ENCODE measurements around the gene DNASE1L2. TPM values are rescaled to one million over a fixed set of nuclear protein-coding genes. Genes with fewer than 3 reads are reported as not detected.
"Not testable (repeated sequence)": the region's sequence is repeated elsewhere in the genome, so short reads cannot be mapped to it uniquely, and the experiment has no call there.

Gene DNASE1L2
- total RNA-seq, 1 donor from 2014 or later: 17.3 TPM

DNA sequence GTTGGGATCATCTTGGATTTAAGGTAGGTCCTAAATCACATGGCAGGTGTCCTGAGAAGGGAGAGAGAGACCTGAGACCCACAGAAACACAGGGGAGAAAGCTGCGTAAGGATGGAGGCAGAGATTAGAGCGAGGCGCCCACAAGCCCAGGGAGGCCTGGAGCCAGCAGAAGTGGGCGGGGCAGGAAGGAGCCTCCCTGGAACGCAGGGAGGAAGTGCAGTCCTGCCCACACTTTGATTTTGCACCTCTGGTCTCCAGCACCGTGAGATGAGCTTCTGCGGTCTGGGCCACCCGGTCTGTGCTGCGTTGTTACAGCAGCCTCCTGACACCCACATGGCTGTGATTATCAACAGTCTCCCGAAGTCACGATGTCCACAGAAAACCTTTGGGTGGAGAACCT is 6.4 kb downstream of the DNASE1L2 start:
- no peak for DNase-seq

GRCh38 chr16:2243031-2243528 is 6.8 kb downstream of the DNASE1L2 start:
- DNase-seq: no peak

- no peak for DNase-seq
Observed at GRCh38 chr16:2243781-2244180, 7.5 kb downstream of the DNASE1L2 start.

DNA sequence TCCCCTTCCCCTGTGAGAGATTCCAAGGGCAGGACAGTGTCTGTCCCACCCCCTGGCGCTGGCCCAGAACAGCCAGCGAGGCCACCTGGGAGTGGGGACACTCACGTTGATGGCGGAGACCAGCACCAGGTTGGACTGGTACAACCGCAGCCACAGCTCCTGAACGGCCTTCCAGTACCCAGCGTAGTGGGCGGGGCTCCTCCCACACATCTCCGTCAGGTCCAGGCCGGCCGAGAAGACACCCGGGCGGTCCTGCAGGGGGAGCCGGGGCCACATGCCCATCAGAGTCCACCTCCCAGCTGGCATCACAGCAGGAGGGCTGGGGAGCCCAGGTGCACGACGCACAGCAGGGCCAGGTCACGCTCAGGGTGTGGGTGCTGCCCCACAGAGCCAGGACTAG is 8.1 kb downstream of the DNASE1L2 start:
- no peak for DNase-seq

GRCh38 chr16:2244926-2245795 is 8.9 kb downstream of the DNASE1L2 start:
- DNase-seq: no peak

DNA sequence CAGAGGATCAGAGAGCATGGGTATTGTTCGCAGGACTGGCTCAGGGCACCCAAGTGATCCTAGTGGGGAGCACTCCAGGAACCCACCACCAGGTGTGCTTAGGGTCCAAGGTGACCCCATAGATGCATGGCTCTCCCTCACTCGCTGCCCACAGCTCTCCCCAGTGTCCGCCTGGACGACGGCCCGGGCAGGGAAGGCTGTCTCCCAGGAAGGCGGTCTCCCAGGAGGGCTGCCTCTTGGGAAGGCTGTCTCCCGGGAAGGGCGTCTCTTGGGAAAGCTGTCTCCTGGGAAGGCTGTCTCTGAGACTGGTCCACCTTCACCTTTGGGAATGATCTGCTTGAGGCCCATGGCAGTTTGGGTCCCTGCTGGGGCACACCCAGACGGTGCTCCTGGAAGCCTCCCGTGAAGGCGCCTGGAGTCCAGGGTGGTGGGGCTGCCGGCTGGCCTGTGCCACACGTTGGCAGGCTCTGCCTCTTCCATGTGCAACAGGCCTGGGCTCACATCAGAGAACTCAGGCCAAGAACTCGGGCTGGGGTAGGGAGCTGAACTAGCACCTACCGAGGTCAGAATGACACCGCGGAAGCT is 10.1 kb downstream of the DNASE1L2 start:
- no peak for DNase-seq

GRCh38 chr16:2250652-2251295 is 14.5 kb downstream of the DNASE1L2 start:
- no peak for DNase-seq

GRCh38 chr16:2251296-2252111 is 15.3 kb downstream of the DNASE1L2 start, which contains the start of gene ECI1:
Gene ECI1 (minus strand): TSS chr16:2251587. CDS start chr16:2251566, 21 bp downstream.
- DNase-seq: peak; percentile 77

- DNase-seq: no peak
Observed at GRCh38 chr16:2252806-2253148, 16.5 kb downstream of the DNASE1L2 start.

DNA sequence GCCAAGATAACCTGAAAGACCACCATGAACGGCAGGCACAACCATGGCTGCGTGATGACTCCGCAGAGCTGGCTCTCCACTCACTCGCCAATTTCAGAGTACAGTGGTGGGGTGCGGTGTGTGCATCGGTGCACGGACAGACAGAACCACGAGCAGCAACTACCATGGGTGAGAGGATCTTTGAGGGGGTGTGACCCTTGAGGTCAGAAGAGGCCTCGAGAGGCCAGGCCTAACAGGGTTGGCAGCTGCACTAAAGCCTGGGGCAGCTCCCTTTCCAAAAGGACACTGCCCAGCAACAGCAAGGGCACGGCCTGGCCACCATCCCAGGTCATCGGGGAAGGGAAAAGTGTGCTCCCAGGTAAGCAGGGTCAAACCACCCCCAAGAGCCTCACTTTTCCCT is 17.0 kb downstream of the DNASE1L2 start:
- no peak for DNase-seq

GRCh38 chr16:2256531-2257140 is 20.4 kb downstream of the DNASE1L2 start:
- DNase-seq: no peak

DNA sequence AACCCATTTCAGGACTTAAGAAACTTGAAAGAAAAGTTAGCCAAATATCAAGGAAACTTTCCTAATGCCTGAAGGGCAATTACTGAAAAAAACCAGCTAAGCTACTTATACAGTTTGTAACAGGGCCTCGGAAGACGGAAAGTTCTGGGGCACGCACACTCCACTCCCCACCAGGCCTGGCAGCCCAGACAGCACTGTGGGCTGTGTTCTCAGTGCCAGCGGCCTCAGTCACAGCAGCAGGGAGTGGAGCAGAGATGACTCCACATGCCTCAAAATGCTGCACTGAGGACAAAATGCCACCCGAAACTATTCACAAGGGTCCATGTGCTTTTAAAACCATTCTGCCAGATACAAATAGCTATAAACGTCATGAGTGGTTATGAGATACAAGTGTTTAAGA is 21.5 kb downstream of the DNASE1L2 start:
- DNase-seq: no peak

GRCh38 chr16:2258530-2258929 is 22.3 kb downstream of the DNASE1L2 start:
- not testable (repeated sequence) for DNase-seq

GRCh38 chr16:2260250-2260649 is 24.0 kb downstream of the DNASE1L2 start:
- DNase-seq: no peak

- DNase-seq: not testable (repeated sequence)
Observed at GRCh38 chr16:2263026-2263425, 26.8 kb downstream of the DNASE1L2 start.

DNA sequence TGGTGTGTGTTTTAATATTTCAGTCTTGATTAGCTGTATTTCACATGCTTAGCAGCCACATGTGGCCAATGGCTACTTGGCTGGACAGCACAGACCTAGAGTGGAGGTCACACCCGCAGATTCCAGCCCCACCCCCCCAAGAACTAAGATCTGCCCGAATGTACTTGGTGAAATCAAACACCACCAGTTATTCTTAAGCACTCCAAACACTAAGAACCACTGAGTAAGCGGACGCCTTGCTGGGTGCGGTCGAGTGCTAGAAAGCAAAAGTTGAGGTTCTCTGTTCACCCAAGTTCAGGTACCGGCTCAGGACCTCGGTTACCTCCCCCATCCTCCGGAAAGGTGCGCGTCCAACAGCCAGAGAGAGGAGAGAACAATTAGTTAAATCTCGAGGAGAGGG is 30.6 kb downstream of the DNASE1L2 start:
- not testable (repeated sequence) for DNase-seq

DNA sequence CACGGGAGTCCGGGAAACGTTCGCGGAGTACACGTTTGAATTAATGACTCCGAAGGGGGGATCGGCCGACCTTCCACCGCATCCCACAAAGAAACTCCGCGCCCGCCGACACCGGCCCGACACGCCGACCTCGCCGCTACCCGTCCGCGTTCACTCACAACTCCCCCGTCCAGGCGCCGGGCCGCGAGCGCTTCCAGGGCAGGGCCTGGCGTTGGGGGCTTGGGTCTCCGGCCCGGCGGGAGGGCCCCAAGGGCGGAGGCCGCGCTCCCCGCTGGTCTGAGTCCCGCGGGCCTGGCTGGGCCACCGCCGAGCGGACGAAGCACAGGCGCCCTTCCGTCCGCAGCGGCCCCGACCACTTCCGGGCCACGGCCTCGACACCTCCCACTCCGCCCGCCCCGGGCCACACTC is 31.3 kb downstream of the DNASE1L2 start:
- DNase-seq: not testable (repeated sequence)

GRCh38 chr16:2267913-2268666 is 31.8 kb downstream of the DNASE1L2 start, which contains the start of gene RNPS1:
Gene RNPS1 (minus strand): TSS chr16:2268126. CDS start chr16:2264643, 3,483 bp downstream.
- DNase-seq: peak; percentile 91

GRCh38 chr16:2270070-2270462 is 33.8 kb downstream of the DNASE1L2 start:
- no peak for DNase-seq

GRCh38 chr16:2270588-2271470 is 34.6 kb downstream of the DNASE1L2 start:
- DNase-seq: no peak
